IMR-90 (cell line): ENCODE data around the gene PPP6R1. TPM values are rescaled to one million over a fixed set of nuclear protein-coding genes. Genes with fewer than 3 reads are reported as not detected.

Experiments used
- ATAC-seq: fragments of 200-7000 bp; cut with Tn5 transposase; 2 replicates; pipeline ENCODE4 v1.9.1; 2020; ENCODE audit warnings: low read depth, mild to moderate bottlenecking, moderate library complexity
- BruUV-seq: library from RNA; stranded (reverse); fragments of 400-500 nt; replicated peaks from 2 replicates; lab custom pipeline; 2021; lab: Mats Ljungman, UMichigan
- CTCF ChIA-PET: fragments of 300-600 bp; formaldehyde crosslinking; extraction: SDS; loops from one replicate; lab custom pipeline; 2021; ENCODE audit warnings: antibody characterized with exemption; lab: Yijun Ruan, JAX
- POLR2A ChIA-PET: fragments of 300-600 bp; sonication (Branson Sonifier 250); formaldehyde crosslinking; loops from one replicate; lab custom pipeline; 2022; ENCODE audit warnings: antibody characterized with exemption; ENCODE audit not compliant: unreplicated experiment; lab: Charles Lee
- DNase-seq: peaks from one replicate; pipeline ENCODE4 v3.0.0; 2013
- H2AFZ ChIP-seq: replicated peaks from 2 replicates; pipeline ENCODE3; 2013; ENCODE audit warnings: low read length, mild to moderate bottlenecking; ENCODE audit not compliant: poor library complexity
- H2AK5ac ChIP-seq: 2 replicates; pipeline ENCODE4 v1.6.1; 2013; ENCODE audit warnings: low read depth, low read length, inconsistent platforms
- H2AK9ac ChIP-seq: replicated peaks from 2 replicates; pipeline ENCODE3; 2013; ENCODE audit warnings: mild to moderate bottlenecking, low read depth, low read length, moderate library complexity; ENCODE audit not compliant: poor library complexity
- H2BK120ac ChIP-seq: 2 replicates; pipeline ENCODE4 v1.6.1; 2013; ENCODE audit warnings: low read depth, low read length, inconsistent platforms
- H2BK15ac ChIP-seq: 3 replicates; pipeline ENCODE4 v1.6.1; 2013; ENCODE audit warnings: low read depth, low read length, inconsistent platforms
- H2BK20ac ChIP-seq: 2 replicates; pipeline ENCODE4 v1.6.1; 2013; ENCODE audit warnings: low read depth, mild to moderate bottlenecking, inconsistent platforms, low read length, moderate library complexity
- H2BK5ac ChIP-seq: 2 replicates; pipeline ENCODE4 v1.6.1; 2013; ENCODE audit warnings: mild to moderate bottlenecking, low read depth, low read length, inconsistent platforms; ENCODE audit not compliant: poor library complexity, severe bottlenecking
- H3K14ac ChIP-seq: replicated peaks from 2 replicates; pipeline ENCODE4 v1.6.1; 2013; ENCODE audit warnings: low read depth, low read length, inconsistent platforms
- H3K18ac ChIP-seq: 2 replicates; pipeline ENCODE4 v1.6.1; 2013; ENCODE audit warnings: low read depth, low read length, control low read depth
- H3K23ac ChIP-seq: 2 replicates; pipeline ENCODE4 v1.6.1; 2013; ENCODE audit warnings: low read depth, low read length, inconsistent platforms
- H3K27ac ChIP-seq: 2 replicates; pipeline ENCODE4 v1.5.1; 2013; ENCODE audit warnings: mild to moderate bottlenecking, control low read depth, low read length; ENCODE audit not compliant: insufficient read depth
- H3K27me3 ChIP-seq: 2 replicates; pipeline ENCODE4 v1.6.1; 2013; ENCODE audit warnings: low read length; ENCODE audit not compliant: control insufficient read depth, insufficient read depth
- H3K36me3 ChIP-seq: 2 replicates; pipeline ENCODE4 v1.6.1; 2013; ENCODE audit warnings: low read length, mixed read lengths; ENCODE audit not compliant: control insufficient read depth, insufficient read depth
- H3K4ac ChIP-seq: 2 replicates; pipeline ENCODE4 v1.6.1; 2013; ENCODE audit warnings: low read depth, low read length, inconsistent platforms
- H3K4me1 ChIP-seq: 2 replicates; pipeline ENCODE4 v1.6.1; 2013; ENCODE audit warnings: low read length, mixed read lengths; ENCODE audit not compliant: control insufficient read depth, insufficient read depth
- H3K4me2 ChIP-seq: 2 replicates; pipeline ENCODE4 v1.6.1; 2013; ENCODE audit warnings: low read depth, mild to moderate bottlenecking, control low read depth, low read length, moderate library complexity
- H3K4me3 ChIP-seq: 2 replicates; pipeline ENCODE4 v1.5.1; 2013; ENCODE audit warnings: low read depth, mild to moderate bottlenecking, control low read depth, low read length, moderate library complexity; ENCODE audit not compliant: insufficient read depth
- H3K56ac ChIP-seq: 2 replicates; pipeline ENCODE4 v1.6.1; 2013; ENCODE audit warnings: low read length, inconsistent platforms; ENCODE audit not compliant: insufficient read depth; ENCODE audit errors: extremely low read depth
- H3K79me1 ChIP-seq, 2 experiments: 2 replicates each; pipeline ENCODE4 v1.6.1; 2013; ENCODE audit warnings: low read length in 2 of 2, inconsistent platforms in 1 of 2, low read depth in 1 of 2
- H3K9ac ChIP-seq: 2 replicates; pipeline ENCODE4 v1.6.1; 2013; ENCODE audit warnings: low read depth, low read length, control low read depth
- H3K9me1 ChIP-seq: 2 replicates; pipeline ENCODE4 v1.6.1; 2013; ENCODE audit warnings: low read length, inconsistent platforms; ENCODE audit not compliant: insufficient read depth
- H3K9me3 ChIP-seq: 2 replicates; pipeline ENCODE4 v1.6.1; 2013; ENCODE audit warnings: low read length; ENCODE audit not compliant: control insufficient read depth, insufficient read depth
- H4K20me1 ChIP-seq: 2 replicates; pipeline ENCODE4 v1.6.1; 2013; ENCODE audit warnings: low read length, inconsistent platforms; ENCODE audit not compliant: insufficient read depth
- H4K5ac ChIP-seq: 2 replicates; pipeline ENCODE4 v1.6.1; 2013; ENCODE audit warnings: mild to moderate bottlenecking, low read depth, low read length, control low read depth
- H4K8ac ChIP-seq, 2 experiments: 2 replicates each; pipeline ENCODE4 v1.6.1; 2013; ENCODE audit warnings: low read depth in 2 of 2, low read length in 2 of 2, control low read depth in 1 of 2, inconsistent platforms in 1 of 2
- H4K91ac ChIP-seq: 2 replicates; pipeline ENCODE4 v1.6.1; 2013; ENCODE audit warnings: low read depth, low read length, inconsistent platforms; ENCODE audit not compliant: insufficient read depth
- BHLHE40 ChIP-seq: fragments of 150-350 bp; IDR thresholded peaks from 2 replicates; pipeline ENCODE4 v1.6.1; 2016; ENCODE audit warnings: mild to moderate bottlenecking, low read depth, low read length
- CEBPB ChIP-seq: IDR thresholded peaks from 2 replicates; pipeline ENCODE4 v1.6.1; 2012; ENCODE audit warnings: low read depth, low read length, improper control_type of control experiment
- CHD1 ChIP-seq: IDR thresholded peaks from 2 replicates; pipeline ENCODE4 v1.6.1; 2012; ENCODE audit warnings: low read depth, low read length, improper control_type of control experiment
- CTCF ChIP-seq: conservative IDR thresholded peaks from 2 replicates; pipeline ENCODE4 v1.5.1; 2012; ENCODE audit warnings: mild to moderate bottlenecking, low read depth, low read length, improper control_type of control experiment
- FOS ChIP-seq: fragments of 150-350 bp; IDR thresholded peaks from 2 replicates; pipeline ENCODE4 v1.6.1; 2016; ENCODE audit warnings: low read depth, low read length
- MAFK ChIP-seq: IDR thresholded peaks from 2 replicates; pipeline ENCODE4 v1.6.1; 2012; ENCODE audit warnings: low read depth, low read length, improper control_type of control experiment
- MAZ ChIP-seq: IDR thresholded peaks from 2 replicates; pipeline ENCODE4 v1.6.1; 2012; ENCODE audit warnings: low read depth, mild to moderate bottlenecking, low read length, improper control_type of control experiment, moderate library complexity, borderline replicate concordance
- MXI1 ChIP-seq: IDR thresholded peaks from 2 replicates; pipeline ENCODE4 v1.6.1; 2012; ENCODE audit warnings: low read depth, mild to moderate bottlenecking, low read length, moderate library complexity, borderline replicate concordance
- NFE2L2 ChIP-seq: fragments of 150-350 bp; IDR thresholded peaks from 2 replicates; pipeline ENCODE4 v1.6.1; 2016; ENCODE audit warnings: low read depth, mild to moderate bottlenecking, low read length
- POLR2A ChIP-seq: IDR thresholded peaks from 2 replicates; pipeline ENCODE4 v1.6.1; 2012; ENCODE audit warnings: mild to moderate bottlenecking, low read depth, low read length
- RAD21 ChIP-seq: IDR thresholded peaks from 2 replicates; pipeline ENCODE4 v1.6.1; 2012; ENCODE audit warnings: low read length, improper control_type of control experiment
- RCOR1 ChIP-seq: IDR thresholded peaks from 2 replicates; pipeline ENCODE4 v1.6.1; 2012; ENCODE audit warnings: mild to moderate bottlenecking, low read length, improper control_type of control experiment; ENCODE audit not compliant: insufficient replicate concordance
- RFX5 ChIP-seq: IDR thresholded peaks from 2 replicates; pipeline ENCODE4 v1.8.0; 2012; ENCODE audit warnings: low read depth, mild to moderate bottlenecking, low read length, moderate library complexity
- SMC3 ChIP-seq: fragments of 150-350 bp; IDR thresholded peaks from 2 replicates; pipeline ENCODE4 v1.6.1; 2016; ENCODE audit warnings: low read depth, mild to moderate bottlenecking, antibody characterized with exemption, low read length, moderate library complexity
- USF2 ChIP-seq: fragments of 150-350 bp; IDR thresholded peaks from 2 replicates; pipeline ENCODE4 v1.6.1; 2017; ENCODE audit warnings: mild to moderate bottlenecking, antibody characterized with exemption, low read length, low read depth
- WGBS, 2 experiments: methylation state at CpG; one replicate each; pipeline versions ENCODE4 v1.1.5 to v1.1.7; 2013; ENCODE audit warnings: missing lambda C conversion rate in 2 of 2; ENCODE audit not compliant: insufficient read length in 1 of 2; ENCODE audit errors: extremely low coverage in 2 of 2; 5-methylcytosine and 5-hydroxymethylcytosine counted together
- dilution Hi-C: fragments of 300-500 bp; cut with HindIII; formaldehyde crosslinking; loops from one replicate; pipeline ENCODE4 v1.14.3; 2018; ENCODE audit warnings: low sequenced_read_pairs; ENCODE audit not compliant: unreplicated experiment
- in situ Hi-C: fragments of 300-500 bp; cut with MboI; formaldehyde crosslinking; loops from 3 replicates; pipeline ENCODE4 v1.14.3; 2019; ENCODE audit warnings: low sequenced_read_pairs, inconsistent platforms, mixed read lengths
- intact Hi-C: fragments of 100-400 bp; cut with micrococcal nuclease; formaldehyde crosslinking; loops from 2 replicates; pipeline ENCODE4 v1.10.0; 2022
- polyA plus RNA-seq, 3 experiments: library from polyadenylated mRNA; depleted of rRNA; stranded (reverse); fragments of >200 nt; gene quantifications; 2 replicates each; pipeline ENCODE4 v1.2.3, GENCODE V29; 2012; ENCODE audit warnings: low replicate concordance in 1 of 3
- total RNA-seq: library from RNA; depleted of rRNA; stranded (reverse); fragments of >200 nt; gene quantifications from 2 replicates; pipeline ENCODE4 v1.2.3, GENCODE V29; 2012
- TF ChIP-seq, protein P1 (sequence below): fragments of 150-350 bp; IDR thresholded peaks from 2 replicates; pipeline ENCODE4 v1.6.1; 2016; ENCODE audit warnings: low read depth, mild to moderate bottlenecking, low read length, moderate library complexity, borderline replicate concordance

Gene PPP6R1
- total and polyA plus RNA-seq, 2 of the 4 experiments (the other 2 are of a cell fraction) = 19.9 to 50.2 TPM

GRCh38 chr19:55245236-55245904 is 13.4 kb downstream of the PPP6R1 start:
- H3K4me2 ChIP-seq = no peak overlapping the region
- no peak overlapping the region for H2BK5ac ChIP-seq
- H2AFZ ChIP-seq = no peak overlapping the region
- H3K4me3 ChIP-seq = no peak overlapping the region
- H3K56ac ChIP-seq = no peak overlapping the region
- intact Hi-C loops (no loop called here), in situ Hi-C loops (no loop called here), dilution Hi-C loops (no loop called here)
- H4K5ac ChIP-seq = no peak overlapping the region
- no peak overlapping the region for H2AK9ac ChIP-seq
- H2BK120ac ChIP-seq = no peak overlapping the region
- H3K23ac ChIP-seq = no peak overlapping the region
- H2AK5ac ChIP-seq = no peak overlapping the region
- H3K4me1 ChIP-seq = no peaks in the 10 kb centered on the region
- H3K9me3 ChIP-seq = no peaks in the 10 kb centered on the region
- no peak overlapping the region for H4K8ac ChIP-seq
- 90% methylated on average over 7 of the region's 23 CpGs; no CpG with 5 or more reads in 1 of the 2 experiments for WGBS, 2 experiments
- no peak for DNase-seq
- H3K4ac ChIP-seq = no peak overlapping the region
- ChIA-PET CTCF (no interaction called here), POLR2A (no interaction called here)
- no peak overlapping the region for H3K14ac ChIP-seq
- no peak overlapping the region for H2BK20ac ChIP-seq
- H3K27me3 ChIP-seq = no peaks in the 10 kb centered on the region
- no peak overlapping the region for H4K91ac ChIP-seq
- peaks cover 12% of the 10 kb centered on the region; the same call in 1 of the 2 replicates for H3K9me1 ChIP-seq
- H3K27ac ChIP-seq = no peak overlapping the region
- H3K79me1 ChIP-seq = peaks cover 10 to 71% of the 10 kb centered on the region in 2 experiments
- TF ChIP-seq RFX5 (no peak), MAFK (no peak), CEBPB (no peak), MXI1 (no peak), BHLHE40 (no peak), CHD1 (no peak), NFE2L2 (no peak), CTCF (no peak), FOS (no peak), POLR2A (no peak), SMC3 (no peak), MAZ (no peak), USF2 (no peak), RCOR1 (no peak), RAD21 (no peak)
- TF ChIP-seq, protein P1, sequence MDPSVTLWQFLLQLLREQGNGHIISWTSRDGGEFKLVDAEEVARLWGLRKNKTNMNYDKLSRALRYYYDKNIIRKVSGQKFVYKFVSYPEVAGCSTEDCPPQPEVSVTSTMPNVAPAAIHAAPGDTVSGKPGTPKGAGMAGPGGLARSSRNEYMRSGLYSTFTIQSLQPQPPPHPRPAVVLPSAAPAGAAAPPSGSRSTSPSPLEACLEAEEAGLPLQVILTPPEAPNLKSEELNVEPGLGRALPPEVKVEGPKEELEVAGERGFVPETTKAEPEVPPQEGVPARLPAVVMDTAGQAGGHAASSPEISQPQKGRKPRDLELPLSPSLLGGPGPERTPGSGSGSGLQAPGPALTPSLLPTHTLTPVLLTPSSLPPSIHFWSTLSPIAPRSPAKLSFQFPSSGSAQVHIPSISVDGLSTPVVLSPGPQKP = no peak
- peaks cover 49% of the 10 kb centered on the region for H3K36me3 ChIP-seq
- peaks cover 43% of the 10 kb centered on the region for H4K20me1 ChIP-seq
- no peak for ATAC-seq
- no peak overlapping the region for H3K9ac ChIP-seq
- BruUV-seq = no TSS peak
- H3K18ac ChIP-seq = no peak overlapping the region
- no peak overlapping the region for H2BK15ac ChIP-seq
